ENCODE results near the gene FAM217A. TPM values are rescaled to one million over a fixed set of nuclear protein-coding genes. Genes with fewer than 3 reads are reported as not detected.

Gene FAM217A
- total RNA-seq, 1 experiment from 2014 or later, result not detected

- Mint-ChIP-seq H3K27ac (ENCODE audit: unreplicated experiment) (no peak overlapping the region), H3K9me3 (ENCODE audit: unreplicated experiment) (no peaks in the 10 kb centered on the region), H3K4me3 (ENCODE audit: unreplicated experiment) (peak overlapping the region; percentile 98), H3K36me3 (ENCODE audit: insufficient read depth, unreplicated experiment) (peaks cover 26% of the 10 kb centered on the region), H3K27me3 (ENCODE audit: insufficient read depth, unreplicated experiment) (no peaks in the 10 kb centered on the region), H3K4me1 (ENCODE audit: low read depth, unreplicated experiment) (peaks cover 7% of the 10 kb centered on the region)
- Histone ChIP-seq H3K9me3 (no peaks in the 10 kb centered on the region), H3K4me3 (ENCODE audit: low read depth, low read length) (no peak overlapping the region), H3K36me3 (ENCODE audit: control insufficient read depth, insufficient read depth, low read length) (no peaks in the 10 kb centered on the region; the same call in 1 of the 2 replicates), H3K27me3 (replicated peaks; ENCODE audit: control insufficient read depth, insufficient read depth, low read length) (no peaks in the 10 kb centered on the region), H3K4me1 (peaks cover 13% of the 10 kb centered on the region)
- no TSS peak for BruUV-seq (replicated peaks)
- CTCF ChIA-PET, result interaction anchor here (2.4 kb wide), 1 partner anchor 113 kb away, joined by 8 read pairs; the partner anchor contains the start of gene ECI2
- TF ChIP-seq CTCF (IDR thresholded peaks at IDR 0.05; ENCODE audit: insufficient read depth in 1 of 2, low read depth in 1 of 2, low read length in 1 of 2, severe bottlenecking in 1 of 2, unreplicated experiment in 1 of 2), result no peak
- POLR2A ChIA-PET, result no interaction called here
- intact Hi-C loops (cut with micrococcal nuclease; ENCODE audit: unreplicated experiment), result no loop called here
- DNase-seq, result no peak
Measured at GRCh38 chr6:4023240-4023639, 55.7 kb downstream of the FAM217A start.

GRCh38 chr6:4021854-4022695, 56.9 kb downstream of the FAM217A start:
- TSS peak; percentile 40 for BruUV-seq (replicated peaks)
- Histone ChIP-seq H3K9me3 (no peaks in the 10 kb centered on the region), H3K4me3 (ENCODE audit: low read depth, low read length) (peak overlapping the region; percentile 89), H3K36me3 (ENCODE audit: control insufficient read depth, insufficient read depth, low read length) (no peaks in the 10 kb centered on the region), H3K4me1 (peaks cover 16% of the 10 kb centered on the region), H3K27me3 (replicated peaks; ENCODE audit: control insufficient read depth, insufficient read depth, low read length) (no peaks in the 10 kb centered on the region)
- intact Hi-C loops (cut with micrococcal nuclease; ENCODE audit: unreplicated experiment), result no loop called here
- Mint-ChIP-seq H3K36me3 (ENCODE audit: insufficient read depth, unreplicated experiment) (peaks cover 31% of the 10 kb centered on the region), H3K4me1 (ENCODE audit: low read depth, unreplicated experiment) (peaks cover 7% of the 10 kb centered on the region), H3K27me3 (ENCODE audit: insufficient read depth, unreplicated experiment) (no peaks in the 10 kb centered on the region), H3K9me3 (ENCODE audit: unreplicated experiment) (no peaks in the 10 kb centered on the region), H3K27ac (ENCODE audit: unreplicated experiment) (peak overlapping the region; percentile 99), H3K4me3 (ENCODE audit: unreplicated experiment) (peak overlapping the region; percentile 98)
- CTCF ChIA-PET, result interaction anchor here (0.6 to 2.4 kb wide), 4 partner anchors 15 to 181 kb away, joined by 3 to 8 read pairs (median 5); partner anchors contain the start of gene ECI2
- no peak for TF ChIP-seq CTCF (IDR thresholded peaks at IDR 0.05; ENCODE audit: insufficient read depth in 1 of 2, low read depth in 1 of 2, low read length in 1 of 2, severe bottlenecking in 1 of 2, unreplicated experiment in 1 of 2)
- no peak for DNase-seq
- POLR2A ChIA-PET, result interaction anchor here (0.5 to 1.5 kb wide), 6 partner anchors 77 to 1505 kb away, joined by 3 to 6 read pairs (median 3); no protein-coding TSS in a partner anchor

GRCh38 chr6:4021133-4021853, 57.6 kb downstream of the FAM217A start:
- Mint-ChIP-seq H3K4me3 (ENCODE audit: unreplicated experiment) (peak overlapping the region; percentile 98), H3K36me3 (ENCODE audit: insufficient read depth, unreplicated experiment) (peaks cover 23% of the 10 kb centered on the region), H3K4me1 (ENCODE audit: low read depth, unreplicated experiment) (peaks cover 7% of the 10 kb centered on the region), H3K27ac (ENCODE audit: unreplicated experiment) (peak overlapping the region; percentile 99), H3K27me3 (ENCODE audit: insufficient read depth, unreplicated experiment) (no peaks in the 10 kb centered on the region), H3K9me3 (ENCODE audit: unreplicated experiment) (no peaks in the 10 kb centered on the region)
- POLR2A ChIA-PET, result interaction anchor here (0.5 to 1.5 kb wide), 12 partner anchors 12 to 982 kb away, joined by 3 to 10 read pairs (median 3); partner anchors contain the start of gene ECI2
- BruUV-seq (replicated peaks), result no TSS peak
- TF ChIP-seq CTCF (IDR thresholded peaks at IDR 0.05; ENCODE audit: insufficient read depth in 1 of 2, low read depth in 1 of 2, low read length in 1 of 2, severe bottlenecking in 1 of 2, unreplicated experiment in 1 of 2), result peak in 1 of 2 experiments; percentile 29
- peaks cover 17% of the 10 kb centered on the region for H3K4me1 ChIP-seq
- CTCF ChIA-PET, result interaction anchor here (0.6 to 2.4 kb wide), 7 partner anchors 13 to 272 kb away, joined by 3 to 8 read pairs (median 4); partner anchors contain the start of gene ECI2
- H3K4me3 ChIP-seq (ENCODE audit: low read depth, low read length), result peak overlapping the region; percentile 89
- H3K9me3 ChIP-seq, result no peaks in the 10 kb centered on the region
- no peaks in the 10 kb centered on the region for H3K27me3 ChIP-seq (replicated peaks; ENCODE audit: control insufficient read depth, insufficient read depth, low read length)
- no peaks in the 10 kb centered on the region for H3K36me3 ChIP-seq (ENCODE audit: control insufficient read depth, insufficient read depth, low read length)
- peak; percentile 95 to 96 for DNase-seq
- intact Hi-C loops (cut with micrococcal nuclease; ENCODE audit: unreplicated experiment), result no loop called here
